Caco-2 (cell line): ENCODE results near the gene LSM14A. TPM values are rescaled to one million over a fixed set of nuclear protein-coding genes. Genes with fewer than 3 reads are reported as not detected.

Source experiments
- BruUV-seq: library from RNA; stranded (reverse); fragments of 400-500 nt; replicated peaks from 2 replicates; lab custom pipeline; 2021; lab: Mats Ljungman, UMichigan
- CTCF ChIA-PET: fragments of 300-600 bp; sonication (Branson Sonifier 250); formaldehyde crosslinking; loops from one replicate; lab custom pipeline; 2022; ENCODE audit warnings: antibody characterized with exemption; lab: Charles Lee
- POLR2A ChIA-PET: fragments of 300-600 bp; sonication (Branson Sonifier 250); formaldehyde crosslinking; loops from one replicate; lab custom pipeline; 2022; ENCODE audit warnings: antibody characterized with exemption; lab: Charles Lee
- DNase-seq, 2 experiments: peaks; one replicate each; pipeline versions ENCODE4 v3.0.0 to v3.0.0-alpha.2; 2020 to 2022
- H3K27me3 ChIP-seq: replicated peaks from 2 replicates; pipeline ENCODE4 v1.6.0; 2011; ENCODE audit warnings: low read length; ENCODE audit not compliant: control insufficient read depth, insufficient read depth
- H3K36me3 ChIP-seq: 2 replicates; pipeline ENCODE4 v1.5.1; 2011; ENCODE audit warnings: low read length; ENCODE audit not compliant: control insufficient read depth, insufficient read depth
- H3K4me1 ChIP-seq: fragments of 250-450 bp; sonication (Bioruptor Pico); 2 replicates; pipeline ENCODE4 v1.5.1; 2020; ENCODE audit warnings: mild to moderate bottlenecking
- H3K4me3 ChIP-seq: 2 replicates; pipeline ENCODE4 v1.5.1; 2011; ENCODE audit warnings: low read depth, mild to moderate bottlenecking, control low read depth, low read length
- H3K9me3 ChIP-seq: fragments of 250-450 bp; sonication (Bioruptor Pico); 2 replicates; pipeline ENCODE4 v1.5.1; 2020; ENCODE audit warnings: mild to moderate bottlenecking, moderate library complexity
- H3K27ac Mint-ChIP-seq: one replicate; pipeline ENCODE4 v1.8.0; 2022; ENCODE audit warnings: mixed read lengths; ENCODE audit not compliant: unreplicated experiment
- H3K27me3 Mint-ChIP-seq: one replicate; pipeline ENCODE4 v1.8.0; 2022; ENCODE audit warnings: mixed read lengths; ENCODE audit not compliant: insufficient read depth, unreplicated experiment
- H3K36me3 Mint-ChIP-seq: one replicate; pipeline ENCODE4 v1.8.0; 2022; ENCODE audit warnings: mild to moderate bottlenecking, mixed read lengths; ENCODE audit not compliant: insufficient read depth, unreplicated experiment
- H3K4me1 Mint-ChIP-seq: one replicate; pipeline ENCODE4 v1.8.0; 2022; ENCODE audit warnings: low read depth, mixed read lengths; ENCODE audit not compliant: unreplicated experiment
- H3K4me3 Mint-ChIP-seq: one replicate; pipeline ENCODE4 v1.8.0; 2022; ENCODE audit warnings: mild to moderate bottlenecking, moderate library complexity, mixed read lengths; ENCODE audit not compliant: unreplicated experiment
- H3K9me3 Mint-ChIP-seq: one replicate; pipeline ENCODE4 v1.8.0; 2022; ENCODE audit warnings: mixed read lengths; ENCODE audit not compliant: unreplicated experiment
- intact Hi-C: fragments of 100-400 bp; cut with micrococcal nuclease; formaldehyde crosslinking; loops from one replicate; pipeline ENCODE4 v1.10.0; 2022; ENCODE audit not compliant: unreplicated experiment
- total RNA-seq: library from RNA; stranded (reverse); gene quantifications from 2 replicates; pipeline ENCODE4 v1.2.3, GENCODE V29; 2022
- TF ChIP-seq, protein P1 (sequence below), 2 experiments: fragments of 200-600 bp in 1 of 2; IDR thresholded peaks; 1 replicate in 1 of 2; 2 replicates in 1 of 2; pipeline versions ENCODE4 v1.5.1 to v1.8.0; 2011 to 2022; ENCODE audit warnings: antibody characterized with exemption in 1 of 2, control low read depth in 1 of 2, inconsistent platforms in 1 of 2, low read depth in 1 of 2, low read length in 1 of 2, mild to moderate bottlenecking in 1 of 2, moderate library complexity in 1 of 2; ENCODE audit not compliant: insufficient read depth in 1 of 2, severe bottlenecking in 1 of 2, unreplicated experiment in 1 of 2

The LSM14A gene
- total RNA-seq, 1 experiment from 2014 or later: 233 TPM

DNA sequence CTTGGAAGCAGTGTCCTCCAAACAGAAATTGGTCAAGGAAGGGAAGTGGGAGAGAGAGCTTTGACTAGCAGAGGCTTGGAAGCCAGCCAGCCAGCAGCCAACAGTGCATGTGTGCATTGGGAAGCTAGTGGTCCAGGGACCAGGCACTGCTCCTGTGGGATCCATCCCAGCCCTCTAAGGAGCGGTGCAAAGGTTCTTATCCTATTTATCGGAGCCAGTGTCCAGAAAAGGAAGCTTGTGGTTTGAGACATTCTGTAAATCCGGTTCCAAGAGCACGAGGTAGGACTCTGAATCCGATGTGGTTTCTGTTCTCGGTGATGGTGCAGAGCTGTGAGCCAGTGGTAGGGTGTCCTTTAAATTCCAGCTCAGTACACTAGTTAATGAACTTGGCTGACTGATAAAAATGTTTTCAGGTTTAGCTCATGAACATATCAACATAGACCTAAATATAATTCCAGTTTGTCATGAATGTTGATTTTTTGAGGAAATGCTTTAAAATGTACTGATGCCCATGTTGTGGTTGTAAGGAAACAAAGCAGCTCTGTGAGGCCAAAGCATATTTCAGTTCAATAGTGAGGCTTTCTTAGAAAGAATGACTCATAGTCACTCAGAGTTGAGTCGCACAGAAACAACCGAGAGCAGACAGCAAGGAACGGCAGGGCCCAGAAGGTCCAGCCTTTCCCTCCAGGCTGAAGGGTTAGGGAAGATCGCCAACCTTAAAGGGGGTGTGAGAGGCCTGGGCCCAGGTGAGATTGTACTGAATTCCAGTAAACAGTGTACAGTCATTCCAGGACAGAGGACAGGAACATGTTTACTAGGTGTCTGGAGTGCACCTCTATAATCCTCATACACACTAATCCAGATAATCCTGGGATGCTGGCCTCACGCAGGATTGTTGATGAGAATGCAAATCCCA, 60.5 kb downstream of the LSM14A start:
- intact Hi-C loops: no loop called here
- H3K27me3 ChIP-seq: no peaks in the 10 kb centered on the region
- Mint-ChIP-seq H3K27ac (no peak overlapping the region), H3K27me3 (no peaks in the 10 kb centered on the region), H3K36me3 (peaks cover 77% of the 10 kb centered on the region), H3K9me3 (no peaks in the 10 kb centered on the region), H3K4me1 (peaks cover 18% of the 10 kb centered on the region), H3K4me3 (no peak overlapping the region)
- H3K36me3 ChIP-seq: peaks cover 1% of the 10 kb centered on the region; the same call in 1 of the 2 replicates
- no TSS peak for BruUV-seq
- CTCF ChIA-PET: no interaction called here
- no peaks in the 10 kb centered on the region for H3K4me1 ChIP-seq
- POLR2A ChIA-PET: no interaction called here
- H3K4me3 ChIP-seq: no peak overlapping the region
- TF ChIP-seq, protein P1, sequence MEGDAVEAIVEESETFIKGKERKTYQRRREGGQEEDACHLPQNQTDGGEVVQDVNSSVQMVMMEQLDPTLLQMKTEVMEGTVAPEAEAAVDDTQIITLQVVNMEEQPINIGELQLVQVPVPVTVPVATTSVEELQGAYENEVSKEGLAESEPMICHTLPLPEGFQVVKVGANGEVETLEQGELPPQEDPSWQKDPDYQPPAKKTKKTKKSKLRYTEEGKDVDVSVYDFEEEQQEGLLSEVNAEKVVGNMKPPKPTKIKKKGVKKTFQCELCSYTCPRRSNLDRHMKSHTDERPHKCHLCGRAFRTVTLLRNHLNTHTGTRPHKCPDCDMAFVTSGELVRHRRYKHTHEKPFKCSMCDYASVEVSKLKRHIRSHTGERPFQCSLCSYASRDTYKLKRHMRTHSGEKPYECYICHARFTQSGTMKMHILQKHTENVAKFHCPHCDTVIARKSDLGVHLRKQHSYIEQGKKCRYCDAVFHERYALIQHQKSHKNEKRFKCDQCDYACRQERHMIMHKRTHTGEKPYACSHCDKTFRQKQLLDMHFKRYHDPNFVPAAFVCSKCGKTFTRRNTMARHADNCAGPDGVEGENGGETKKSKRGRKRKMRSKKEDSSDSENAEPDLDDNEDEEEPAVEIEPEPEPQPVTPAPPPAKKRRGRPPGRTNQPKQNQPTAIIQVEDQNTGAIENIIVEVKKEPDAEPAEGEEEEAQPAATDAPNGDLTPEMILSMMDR (IDR thresholded peaks at IDR 0.05; ENCODE audit: insufficient read depth in 1 of 2, low read depth in 1 of 2, low read length in 1 of 2, severe bottlenecking in 1 of 2, unreplicated experiment in 1 of 2): no peak
- DNase-seq: no peak
- H3K9me3 ChIP-seq: no peaks in the 10 kb centered on the region

DNA sequence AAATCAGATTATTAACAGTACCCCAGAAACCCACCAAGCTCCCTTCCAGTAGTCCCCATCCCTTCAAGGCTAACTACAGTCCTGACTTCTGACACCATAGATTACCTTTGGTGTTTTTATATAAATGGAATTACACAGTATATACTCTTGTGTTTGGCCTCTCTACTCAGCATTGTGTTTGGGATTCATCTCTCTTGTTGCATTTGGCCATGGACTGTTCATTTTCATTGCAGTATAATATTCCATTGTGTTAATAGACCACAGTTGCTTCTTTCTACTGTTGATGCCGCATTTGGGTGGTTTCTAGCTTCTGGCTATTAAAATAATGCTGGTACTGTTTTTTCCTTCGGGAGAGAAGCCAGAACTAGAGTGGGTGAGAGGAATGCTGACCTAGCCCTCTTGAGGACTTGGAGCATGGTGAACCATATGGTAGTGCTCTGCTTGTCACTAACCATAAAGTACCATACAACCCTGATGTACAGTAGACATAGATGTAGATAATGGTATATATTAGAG, 63.2 kb downstream of the LSM14A start:
- POLR2A ChIA-PET: no interaction called here
- H3K4me3 Mint-ChIP-seq: no peak overlapping the region
- CTCF ChIA-PET: no interaction called here
- no peak overlapping the region for H3K4me3 ChIP-seq
- no peaks in the 10 kb centered on the region for H3K27me3 ChIP-seq
- H3K9me3 ChIP-seq: no peaks in the 10 kb centered on the region
- H3K4me1 Mint-ChIP-seq: peaks cover 18% of the 10 kb centered on the region
- intact Hi-C loops: no loop called here
- H3K4me1 ChIP-seq: no peaks in the 10 kb centered on the region
- TF ChIP-seq, protein P1 (IDR thresholded peaks at IDR 0.05; ENCODE audit: insufficient read depth in 1 of 2, low read depth in 1 of 2, low read length in 1 of 2, severe bottlenecking in 1 of 2, unreplicated experiment in 1 of 2): no peak
- BruUV-seq: no TSS peak
- DNase-seq: no peak
- H3K36me3 ChIP-seq: no peaks in the 10 kb centered on the region
- no peak overlapping the region for H3K27ac Mint-ChIP-seq
- H3K36me3 Mint-ChIP-seq: peaks cover 63% of the 10 kb centered on the region
- no peaks in the 10 kb centered on the region for H3K27me3 Mint-ChIP-seq
- no peaks in the 10 kb centered on the region for H3K9me3 Mint-ChIP-seq

DNA sequence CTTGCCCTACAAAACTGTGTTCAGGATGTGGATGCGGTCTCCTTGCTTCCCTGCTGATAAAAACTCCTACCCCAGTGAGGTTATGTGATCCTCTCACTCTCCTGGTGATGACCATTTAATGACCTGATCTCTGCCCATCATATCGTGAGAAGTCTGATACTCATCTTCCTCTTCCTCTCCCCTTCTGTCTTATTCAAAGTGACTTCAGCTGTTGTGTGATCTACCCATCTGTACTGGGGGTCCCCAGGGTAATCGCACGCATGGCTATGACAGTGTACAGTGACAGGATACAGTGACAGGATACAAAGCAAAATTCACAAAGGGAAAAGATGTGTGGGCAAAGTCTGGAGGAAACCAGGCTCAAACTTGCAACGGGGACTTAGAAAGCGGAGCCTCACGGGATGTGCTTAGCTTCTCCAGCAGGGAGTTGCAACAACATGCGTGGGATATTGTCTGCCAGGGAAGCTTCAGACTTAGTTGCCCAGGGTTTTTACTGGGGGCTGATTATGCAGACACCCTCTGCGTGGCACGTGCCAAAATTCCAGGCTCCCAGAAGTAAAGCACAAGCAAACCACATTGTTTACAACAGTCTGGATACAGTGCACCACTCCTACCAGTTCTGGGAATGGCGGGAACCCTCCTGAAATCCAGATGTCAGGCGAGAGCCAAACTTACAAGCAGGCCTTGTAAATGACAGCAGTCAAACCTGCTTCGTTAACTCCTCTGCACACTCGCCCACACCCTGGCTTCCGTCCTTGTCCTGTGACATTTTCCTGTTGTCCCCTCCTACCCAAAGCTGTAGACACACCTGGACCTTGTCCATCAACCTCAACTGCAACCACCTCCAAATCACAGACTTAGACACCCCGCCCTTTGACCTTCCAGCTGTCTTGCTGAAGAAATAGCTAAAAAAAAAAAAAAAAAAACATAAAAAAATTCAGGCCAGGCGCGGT, 64.0 kb downstream of the LSM14A start:
- intact Hi-C loops: no loop called here
- Histone ChIP-seq H3K9me3 (no peaks in the 10 kb centered on the region), H3K27me3 (no peaks in the 10 kb centered on the region), H3K36me3 (no peaks in the 10 kb centered on the region), H3K4me1 (no peaks in the 10 kb centered on the region), H3K4me3 (no peak overlapping the region)
- no peak overlapping the region for H3K4me3 Mint-ChIP-seq
- DNase-seq: peak in 1 of 2 experiments; percentile 36
- ChIA-PET CTCF (interaction anchor here (0.7 kb wide), 1 partner anchor 836 kb away, joined by 4 read pairs; no protein-coding TSS in a partner anchor), POLR2A (interaction anchor here (0.6 to 1.0 kb wide), 2 partner anchors 23 to 59 kb away, joined by 6 read pairs; no protein-coding TSS in a partner anchor)
- H3K27me3 Mint-ChIP-seq: no peaks in the 10 kb centered on the region
- peaks cover 59% of the 10 kb centered on the region for H3K36me3 Mint-ChIP-seq
- TF ChIP-seq, protein P1 (IDR thresholded peaks at IDR 0.05; ENCODE audit: insufficient read depth in 1 of 2, low read depth in 1 of 2, low read length in 1 of 2, severe bottlenecking in 1 of 2, unreplicated experiment in 1 of 2): no peak
- H3K9me3 Mint-ChIP-seq: no peaks in the 10 kb centered on the region
- BruUV-seq: no TSS peak
- H3K27ac Mint-ChIP-seq: peak overlapping the region; percentile 72
- H3K4me1 Mint-ChIP-seq: peaks cover 19% of the 10 kb centered on the region
